A673 (cell line): Measurements from ENCODE around the gene ACADSB. TPM values are rescaled to one million over a fixed set of nuclear protein-coding genes. Genes with fewer than 3 reads are reported as not detected.

ENCODE experiments used
- BruUV-seq: library from RNA; stranded (reverse); fragments of 400-500 nt; replicated peaks from 2 replicates; lab custom pipeline; 2021; lab: Mats Ljungman, UMichigan
- CTCF ChIA-PET: fragments of 300-600 bp; sonication (Branson Sonifier 250); formaldehyde crosslinking; loops from one replicate; lab custom pipeline; 2022; ENCODE audit warnings: antibody characterized with exemption; lab: Charles Lee
- POLR2A ChIA-PET: fragments of 300-600 bp; sonication (Branson Sonifier 250); formaldehyde crosslinking; loops from one replicate; lab custom pipeline; 2022; ENCODE audit warnings: antibody characterized with exemption; ENCODE audit not compliant: low non-redundant PET; lab: Charles Lee
- DNase-seq: peaks from one replicate; pipeline ENCODE4 v3.0.0-alpha.2; 2015; ENCODE audit warnings: low spot score
- H3K27ac ChIP-seq: fragments of 200-600 bp; sonication (generic); 2 replicates; pipeline ENCODE4 v1.5.1; 2016; ENCODE audit warnings: mixed run types, low read depth, mild to moderate bottlenecking, mixed read lengths, antibody characterized with exemption, low read length; ENCODE audit not compliant: poor library complexity, severe bottlenecking
- H3K27me3 ChIP-seq: fragments of 200-600 bp; sonication (generic); replicated peaks from 2 replicates; pipeline ENCODE4 v1.6.1; 2017; ENCODE audit warnings: mixed run types, low read depth, mild to moderate bottlenecking, mixed read lengths, antibody characterized with exemption, low read length; ENCODE audit not compliant: insufficient read depth, poor library complexity
- H3K36me3 ChIP-seq: fragments of 200-600 bp; sonication (generic); 2 replicates; pipeline ENCODE4 v1.6.1; 2016; ENCODE audit warnings: mixed run types, mild to moderate bottlenecking, mixed read lengths, antibody characterized with exemption, low read length; ENCODE audit not compliant: insufficient read depth, poor library complexity, severe bottlenecking
- H3K4me1 ChIP-seq: fragments of 200-600 bp; sonication (generic); 2 replicates; pipeline ENCODE4 v1.6.1; 2017; ENCODE audit warnings: mixed run types, mild to moderate bottlenecking, mixed read lengths, antibody characterized with exemption, low read length; ENCODE audit not compliant: insufficient read depth, poor library complexity, severe bottlenecking
- H3K4me3 ChIP-seq: fragments of 200-600 bp; sonication (generic); 2 replicates; pipeline ENCODE4 v1.5.1; 2016; ENCODE audit warnings: low read depth, mixed run types, mild to moderate bottlenecking, mixed read lengths, low read length; ENCODE audit not compliant: poor library complexity, severe bottlenecking
- H3K9me3 ChIP-seq: fragments of 200-600 bp; sonication (generic); 2 replicates; pipeline ENCODE4 v1.6.1; 2016; ENCODE audit warnings: mixed run types, low read depth, mild to moderate bottlenecking, mixed read lengths, antibody characterized with exemption, low read length; ENCODE audit not compliant: poor library complexity, severe bottlenecking
- CTCF ChIP-seq: fragments of 300-800, 200-600 bp; sonication (generic); conservative IDR thresholded peaks from 2 replicates; pipeline ENCODE4 v1.5.1; 2017; ENCODE audit warnings: low read depth, mild to moderate bottlenecking, antibody characterized with exemption, low read length, moderate library complexity, mixed read lengths
- EZH2 ChIP-seq: fragments of 200-600 bp; sonication (generic); IDR thresholded peaks from 2 replicates; pipeline ENCODE4 v1.6.1; 2017; ENCODE audit warnings: borderline replicate concordance, low read depth, mild to moderate bottlenecking, mixed read lengths, antibody characterized with exemption, low read length; ENCODE audit not compliant: poor library complexity, severe bottlenecking
- intact Hi-C: fragments of 100-400 bp; cut with micrococcal nuclease; formaldehyde crosslinking; loops from one replicate; pipeline ENCODE4 v1.10.0; 2022; ENCODE audit not compliant: unreplicated experiment
- total RNA-seq: library from RNA; stranded (reverse); gene quantifications from 2 replicates; pipeline ENCODE4 v1.2.3, GENCODE V29; 2021

The ACADSB gene
- total RNA-seq, 1 experiment from 2014 or later: 20.4 TPM

- intact Hi-C loops: no loop called here
- ChIA-PET POLR2A (no interaction called here), CTCF (no interaction called here)
- Histone ChIP-seq H3K9me3 (no peaks in the 10 kb centered on the region), H3K27me3 (no peaks in the 10 kb centered on the region), H3K36me3 (no peaks in the 10 kb centered on the region), H3K27ac (no peak overlapping the region), H3K4me3 (no peak overlapping the region), H3K4me1 (peaks cover 10% of the 10 kb centered on the region)
- no peak for DNase-seq
- TF ChIP-seq EZH2 (no peak), CTCF (no peak)
- BruUV-seq: no TSS peak
Measured at GRCh38 chr10:123017421-123018165, 8.8 kb downstream of the ACADSB start.

- Histone ChIP-seq H3K4me1 (peaks cover 10% of the 10 kb centered on the region), H3K27me3 (no peaks in the 10 kb centered on the region), H3K9me3 (no peaks in the 10 kb centered on the region), H3K36me3 (no peaks in the 10 kb centered on the region), H3K27ac (no peak overlapping the region), H3K4me3 (no peak overlapping the region)
- BruUV-seq: no TSS peak
- POLR2A ChIA-PET: no interaction called here
- no peak for TF ChIP-seq CTCF
- no peak for TF ChIP-seq EZH2
- DNase-seq: no peak
- CTCF ChIA-PET: no interaction called here
- intact Hi-C loops: no loop called here
Measured at GRCh38 chr10:123018531-123018930, 9.7 kb downstream of the ACADSB start.

GRCh38 chr10:123019264-123019663 lies 10.5 kb downstream of the ACADSB start:
- DNase-seq: no peak
- H3K4me1 ChIP-seq: peaks cover 10% of the 10 kb centered on the region
- TF ChIP-seq CTCF: no peak
- no peak for TF ChIP-seq EZH2
- intact Hi-C loops: no loop called here
- ChIA-PET POLR2A (no interaction called here), CTCF (no interaction called here)
- no peak overlapping the region for H3K4me3 ChIP-seq
- no peaks in the 10 kb centered on the region for H3K9me3 ChIP-seq
- no peaks in the 10 kb centered on the region for H3K36me3 ChIP-seq
- H3K27me3 ChIP-seq: no peaks in the 10 kb centered on the region
- no TSS peak for BruUV-seq
- no peak overlapping the region for H3K27ac ChIP-seq
